ENCODE results near the gene RPS2.

The RPS2 gene

DNA sequence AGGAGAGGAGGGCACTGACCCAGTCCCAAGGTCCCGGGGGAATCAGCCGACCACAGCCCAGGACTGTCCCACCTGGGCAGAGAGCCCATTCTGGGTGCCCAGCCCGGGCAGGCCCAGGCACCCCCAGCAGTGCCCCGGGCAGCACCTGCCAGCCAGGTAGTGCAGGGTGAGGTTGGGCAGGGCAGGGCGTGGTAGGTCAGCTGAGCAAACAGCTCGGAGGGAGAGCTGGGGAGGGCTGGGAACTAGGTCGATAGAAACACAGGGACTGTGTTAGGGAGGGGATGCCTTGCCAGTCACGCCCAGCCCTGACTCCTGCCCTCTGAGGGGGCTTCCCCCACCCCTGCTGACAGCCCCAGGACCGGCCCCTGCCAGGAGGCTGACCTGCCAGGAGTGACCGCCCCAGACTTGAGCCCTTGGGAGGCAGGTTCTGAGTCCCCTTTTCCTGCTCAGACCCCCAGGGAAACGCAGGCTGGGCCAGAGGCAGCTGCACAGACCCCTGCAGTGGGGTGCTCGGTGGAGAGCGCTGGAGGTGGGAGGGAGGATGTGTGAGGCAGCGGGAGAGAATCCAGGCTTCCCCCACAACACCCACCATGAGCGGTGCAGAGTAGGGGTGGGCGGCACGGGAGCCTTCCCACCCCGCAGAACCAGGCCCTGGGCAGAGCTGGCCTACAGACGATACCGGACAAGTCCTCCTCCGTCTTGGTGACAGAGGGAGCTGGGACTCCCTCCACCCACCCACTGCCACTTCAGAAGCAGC lies 51.1 kb downstream of the RPS2 start:
- H3K27me3 ChIP-seq: peaks cover 67% of the 10 kb centered on the region

DNA sequence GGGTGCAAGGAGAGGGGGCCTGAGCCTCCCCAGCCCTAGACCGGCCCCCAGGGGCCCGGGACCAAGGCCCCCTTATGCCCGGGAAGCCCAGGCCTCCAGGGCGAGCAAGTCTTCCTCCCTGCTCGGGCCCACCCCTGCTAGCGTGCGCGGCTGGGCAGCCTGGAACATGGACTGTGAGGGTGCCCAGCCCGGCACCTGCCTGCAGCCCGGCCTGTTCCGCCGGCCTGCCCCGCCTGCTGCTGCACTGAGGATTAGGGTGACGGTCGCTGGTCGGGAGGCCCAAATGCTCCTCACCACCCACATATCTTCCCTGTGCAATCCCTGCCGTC lies 52.4 kb downstream of the RPS2 start:
- no peak overlapping the region for H3K9ac ChIP-seq
- H3K4me1 ChIP-seq: no peaks in the 10 kb centered on the region; the same call in 1 of the 2 replicates
- H3K4me3 ChIP-seq: no peak overlapping the region
- TF ChIP-seq Cebpa-rat (IDR thresholded peaks at IDR 0.05): no peak
- H3K27me3 ChIP-seq: peaks cover 67% of the 10 kb centered on the region
- no peaks in the 10 kb centered on the region for H3K36me3 ChIP-seq
- H4K20me1 ChIP-seq: peaks cover 11% of the 10 kb centered on the region; the same call in 1 of the 2 replicates
- no peaks in the 10 kb centered on the region for H3K9me3 ChIP-seq
- H3K4me2 ChIP-seq: no peak overlapping the region
- no peak overlapping the region for H3K27ac ChIP-seq

More for the DNA sequence above, 51.1 kb downstream of the RPS2 start:
- Histone ChIP-seq H3K9ac (no peak overlapping the region), H3K4me2 (no peak overlapping the region), H3K27ac (no peak overlapping the region), H4K20me1 (peaks cover 18% of the 10 kb centered on the region; the same call in 1 of the 2 replicates), H3K36me3 (no peaks in the 10 kb centered on the region), H3K4me3 (no peak overlapping the region), H3K4me1 (no peaks in the 10 kb centered on the region), H3K9me3 (no peaks in the 10 kb centered on the region)
- no peak for TF ChIP-seq Cebpa-rat (IDR thresholded peaks at IDR 0.05)
